ENCODE results near the gene MRPL1. TPM values are rescaled to one million over a fixed set of nuclear protein-coding genes. Genes with fewer than 3 reads are reported as not detected.

Gene MRPL1
- total RNA-seq, 2 donors from 2014 or later = 12.2 to 23.4 TPM

- ATAC-seq (no peak), DNase-seq (no peak)
- 88 to 92% methylated on average over 3 of the region's 3 CpGs for WGBS, 2 donors
- TF ChIP-seq CTCF (IDR thresholded peaks at IDR 0.05) = no peak
- TF ChIP-seq POLR2A (IDR thresholded peaks at IDR 0.05) = no peak
- no peak overlapping the region for H3K27ac ChIP-seq
- H3K4me1 ChIP-seq = no peaks in the 10 kb centered on the region
- H3K27me3 ChIP-seq = no peaks in the 10 kb centered on the region
- H3K36me3 ChIP-seq (replicated peaks in 1 of 2; ENCODE audit: insufficient read depth in 1 of 2, low read depth in 2 of 2) = peaks cover 0 to 9% of the 10 kb centered on the region in 2 donors
- no peak overlapping the region for H3K4me3 ChIP-seq
- no peaks in the 10 kb centered on the region for H3K9me3 ChIP-seq
- intact Hi-C loops (cut with DNase I) = no loop called here
These were observed 92.1 kb downstream of the MRPL1 start for GRCh38 chr4:77954690-77955089.

GRCh38 chr4:77956917-77957316 lies 94.3 kb downstream of the MRPL1 start:
- TF ChIP-seq POLR2A (IDR thresholded peaks at IDR 0.05) (no peak), CTCF (IDR thresholded peaks at IDR 0.05) (no peak)
- WGBS, 2 donors = 85 to 92% methylated on average over 5 of the region's 5 CpGs

GRCh38 chr4:77958897-77959296 lies 96.3 kb downstream of the MRPL1 start:
- WGBS, 2 donors = 68 to 86% methylated on average over 2 of the region's 2 CpGs
- intact Hi-C loops (cut with DNase I) = no loop called here

More at GRCh38 chr4:77956917-77957316, 94.3 kb downstream of the MRPL1 start:
- peaks cover 0 to 7% of the 10 kb centered on the region in 2 donors for H3K36me3 ChIP-seq (replicated peaks in 1 of 2; ENCODE audit: insufficient read depth in 1 of 2, low read depth in 2 of 2)
- H3K4me3 ChIP-seq = no peak overlapping the region
- ATAC-seq (no peak), DNase-seq (no peak)
- H3K4me1 ChIP-seq = no peaks in the 10 kb centered on the region
- intact Hi-C loops (cut with DNase I) = no loop called here
- H3K27ac ChIP-seq = no peak overlapping the region
- no peaks in the 10 kb centered on the region for H3K9me3 ChIP-seq
- H3K27me3 ChIP-seq = no peaks in the 10 kb centered on the region

GRCh38 chr4:77959566-77960338 lies 97.1 kb downstream of the MRPL1 start:
- Histone ChIP-seq H3K27ac (no peak overlapping the region), H3K27me3 (no peaks in the 10 kb centered on the region), H3K4me3 (no peak overlapping the region), H3K36me3 (replicated peaks in 1 of 2; ENCODE audit: insufficient read depth in 1 of 2, low read depth in 2 of 2) (no peaks in the 10 kb centered on the region), H3K9me3 (no peaks in the 10 kb centered on the region), H3K4me1 (no peaks in the 10 kb centered on the region)
- intact Hi-C loops (cut with DNase I) = loop anchor here (10.0 kb wide), 1 partner anchor 555 kb away; no protein-coding TSS in a partner anchor
- ATAC-seq (peak; percentile 65), DNase-seq (peak in 1 of 4 donors; percentile 28)
- no peak for TF ChIP-seq POLR2A (IDR thresholded peaks at IDR 0.05)
- TF ChIP-seq CTCF (IDR thresholded peaks at IDR 0.05) = peak; percentile 40 to 73 (median 66)
- 40 to 47% methylated on average over 6 of the region's 6 CpGs for WGBS, 2 donors

More at GRCh38 chr4:77958897-77959296, 96.3 kb downstream of the MRPL1 start:
- TF ChIP-seq CTCF (IDR thresholded peaks at IDR 0.05) (no peak), POLR2A (IDR thresholded peaks at IDR 0.05) (no peak)
- no peaks in the 10 kb centered on the region for H3K27me3 ChIP-seq
- H3K4me1 ChIP-seq = no peaks in the 10 kb centered on the region
- no peak overlapping the region for H3K4me3 ChIP-seq
- no peak overlapping the region for H3K27ac ChIP-seq
- H3K9me3 ChIP-seq = no peaks in the 10 kb centered on the region
- DNase-seq (no peak), ATAC-seq (no peak)
- H3K36me3 ChIP-seq (replicated peaks in 1 of 2; ENCODE audit: insufficient read depth in 1 of 2, low read depth in 2 of 2) = no peaks in the 10 kb centered on the region

Measured in body of pancreas (tissue), 4 donors.